Stimulated activated CD4-positive, alpha-beta T cell treated with anti-CD3 and anti-CD28 coated beads, Interleukin-1b, Interleukin-23, amount 100 ng/mL, for 4 hours (primary cell): ENCODE measurements around the gene COX6B1.
"Not testable (repeated sequence)": the region's sequence is repeated elsewhere in the genome, so short reads cannot be mapped to it uniquely, and the experiment has no call there.

Source experiments
- DNase-seq, 2 donors: peaks; one replicate each; pipeline ENCODE4 v3.0.0-alpha.2; 2020; ENCODE audit warnings: low read depth in 2 of 2

COX6B1 gene

GRCh38 chr19:35665157-35665556 lies 17.0 kb downstream of the COX6B1 start:
- DNase-seq: no peak

- DNase-seq: no peak
Measured at GRCh38 chr19:35665604-35666003, 17.5 kb downstream of the COX6B1 start.

GRCh38 chr19:35666251-35666913 lies 18.3 kb downstream of the COX6B1 start, which contains the start of gene UPK1A:
Gene UPK1A (plus strand): TSS chr19:35666517. CDS start chr19:35666813, 296 bp downstream.
- DNase-seq: no peak

GRCh38 chr19:35669566-35669965 lies 21.4 kb downstream of the COX6B1 start:
- no peak for DNase-seq

- no peak for DNase-seq
Measured at GRCh38 chr19:35669974-35670373, 21.9 kb downstream of the COX6B1 start.

GRCh38 chr19:35670686-35671085 lies 22.6 kb downstream of the COX6B1 start:
- DNase-seq: no peak

GRCh38 chr19:35671818-35672217 lies 23.7 kb downstream of the COX6B1 start:
- no peak for DNase-seq

GRCh38 chr19:35673121-35673804 lies 25.1 kb downstream of the COX6B1 start:
- DNase-seq: peak; percentile 6 to 12

GRCh38 chr19:35675589-35676140 lies 27.5 kb downstream of the COX6B1 start:
- no peak for DNase-seq

GRCh38 chr19:35689836-35690235 lies 41.7 kb downstream of the COX6B1 start:
- no peak for DNase-seq

- DNase-seq: not testable (repeated sequence)
Measured at GRCh38 chr19:35691106-35691505, 43.0 kb downstream of the COX6B1 start.

GRCh38 chr19:35692010-35692409 lies 43.9 kb downstream of the COX6B1 start:
- no peak for DNase-seq

- DNase-seq: no peak
Measured at GRCh38 chr19:35693422-35693821, 45.3 kb downstream of the COX6B1 start.

- DNase-seq: peak; percentile 81 to 93
Measured at GRCh38 chr19:35693835-35694599, 45.9 kb downstream of the COX6B1 start.

GRCh38 chr19:35695895-35696422 lies 47.8 kb downstream of the COX6B1 start:
- no peak for DNase-seq

- no peak for DNase-seq
Measured at GRCh38 chr19:35696835-35697234, 48.7 kb downstream of the COX6B1 start.

GRCh38 chr19:35702223-35703012 lies 54.3 kb downstream of the COX6B1 start:
- peak; percentile 82 to 87 for DNase-seq

GRCh38 chr19:35703343-35703742 lies 55.2 kb downstream of the COX6B1 start:
- no peak for DNase-seq

GRCh38 chr19:35704218-35704617 lies 56.1 kb downstream of the COX6B1 start, which contains the start of gene ZBTB32:
Gene ZBTB32 (plus strand): TSS chr19:35704558. CDS start chr19:35714627, 10,069 bp downstream.
- DNase-seq: no peak
